SU-DHL-6 (cell line): ENCODE results near the gene NSUN2.

Experiments
- EZH2phosphoT487 ChIP-seq: fragments of 200-600 bp; sonication (generic), shearing (Covaris generic); conservative IDR thresholded peaks from 2 replicates; pipeline ENCODE4 v1.6.1; 2018; ENCODE audit warnings: mild to moderate bottlenecking, antibody characterized with exemption, low read length, moderate library complexity, mixed read lengths
- TF ChIP-seq, protein P1 (sequence below): fragments of 200-600 bp; sonication (generic); IDR thresholded peaks from one replicate; pipeline ENCODE4 v1.5.1; 2017; ENCODE audit warnings: antibody characterized with exemption, mild to moderate bottlenecking, low read length, moderate library complexity; ENCODE audit not compliant: insufficient read depth, poor library complexity, severe bottlenecking

DNA sequence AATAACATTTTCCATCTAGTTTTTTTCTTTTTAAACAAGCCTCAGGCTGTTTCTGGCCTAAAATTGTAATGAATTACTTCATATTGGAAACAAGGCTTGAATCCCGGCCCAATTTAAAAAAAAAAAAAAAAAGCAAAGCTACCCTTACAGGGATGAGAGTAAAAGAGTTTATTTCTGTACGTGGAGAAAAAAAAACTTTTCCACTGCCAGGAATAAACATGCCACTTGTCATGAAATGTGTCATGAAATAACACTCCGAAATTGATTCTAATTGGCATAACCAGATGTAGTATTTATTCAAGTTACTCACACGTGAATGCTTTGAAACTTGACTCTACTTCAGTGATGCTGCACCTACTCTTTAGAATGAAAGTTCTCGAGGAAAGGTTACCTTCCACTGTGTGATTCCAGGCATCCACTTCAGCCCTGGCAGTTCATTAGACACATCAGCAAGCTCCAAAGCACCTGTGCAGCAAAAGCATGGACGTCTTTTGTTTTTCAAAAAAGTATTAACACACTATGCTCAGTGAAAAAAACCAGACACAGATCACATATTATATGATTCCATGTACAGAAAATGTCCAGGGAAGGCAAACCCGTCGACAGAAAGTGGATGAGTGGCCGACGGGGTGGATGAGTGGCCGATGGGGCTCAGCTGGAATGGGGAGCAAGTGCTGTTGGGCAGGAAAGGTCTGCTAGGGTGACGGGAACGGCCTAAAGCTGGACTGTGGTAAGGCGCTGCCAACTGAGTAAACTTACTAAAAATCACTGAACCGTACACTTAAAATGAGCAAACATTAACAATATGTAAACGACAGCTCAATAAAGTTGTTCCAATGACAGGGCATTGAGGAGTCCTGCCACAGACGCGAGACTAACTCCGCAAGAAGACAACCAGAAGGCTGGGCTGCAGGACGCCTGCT is 21.2 kb downstream of the NSUN2 start:
- TF ChIP-seq, protein P1, sequence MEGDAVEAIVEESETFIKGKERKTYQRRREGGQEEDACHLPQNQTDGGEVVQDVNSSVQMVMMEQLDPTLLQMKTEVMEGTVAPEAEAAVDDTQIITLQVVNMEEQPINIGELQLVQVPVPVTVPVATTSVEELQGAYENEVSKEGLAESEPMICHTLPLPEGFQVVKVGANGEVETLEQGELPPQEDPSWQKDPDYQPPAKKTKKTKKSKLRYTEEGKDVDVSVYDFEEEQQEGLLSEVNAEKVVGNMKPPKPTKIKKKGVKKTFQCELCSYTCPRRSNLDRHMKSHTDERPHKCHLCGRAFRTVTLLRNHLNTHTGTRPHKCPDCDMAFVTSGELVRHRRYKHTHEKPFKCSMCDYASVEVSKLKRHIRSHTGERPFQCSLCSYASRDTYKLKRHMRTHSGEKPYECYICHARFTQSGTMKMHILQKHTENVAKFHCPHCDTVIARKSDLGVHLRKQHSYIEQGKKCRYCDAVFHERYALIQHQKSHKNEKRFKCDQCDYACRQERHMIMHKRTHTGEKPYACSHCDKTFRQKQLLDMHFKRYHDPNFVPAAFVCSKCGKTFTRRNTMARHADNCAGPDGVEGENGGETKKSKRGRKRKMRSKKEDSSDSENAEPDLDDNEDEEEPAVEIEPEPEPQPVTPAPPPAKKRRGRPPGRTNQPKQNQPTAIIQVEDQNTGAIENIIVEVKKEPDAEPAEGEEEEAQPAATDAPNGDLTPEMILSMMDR: no peak
- TF ChIP-seq EZH2phosphoT487: no peak
